ENCODE data around the gene DUSP23.

The DUSP23 gene

GRCh38 chr1:159827102-159827490, 46.3 kb downstream of the DUSP23 start:
- no peak for DNase-seq (ENCODE audit: low spot score)
- H3K27ac ChIP-seq: peak overlapping the region in 1 of 2 donors; percentile 45
- TF ChIP-seq, protein P1, sequence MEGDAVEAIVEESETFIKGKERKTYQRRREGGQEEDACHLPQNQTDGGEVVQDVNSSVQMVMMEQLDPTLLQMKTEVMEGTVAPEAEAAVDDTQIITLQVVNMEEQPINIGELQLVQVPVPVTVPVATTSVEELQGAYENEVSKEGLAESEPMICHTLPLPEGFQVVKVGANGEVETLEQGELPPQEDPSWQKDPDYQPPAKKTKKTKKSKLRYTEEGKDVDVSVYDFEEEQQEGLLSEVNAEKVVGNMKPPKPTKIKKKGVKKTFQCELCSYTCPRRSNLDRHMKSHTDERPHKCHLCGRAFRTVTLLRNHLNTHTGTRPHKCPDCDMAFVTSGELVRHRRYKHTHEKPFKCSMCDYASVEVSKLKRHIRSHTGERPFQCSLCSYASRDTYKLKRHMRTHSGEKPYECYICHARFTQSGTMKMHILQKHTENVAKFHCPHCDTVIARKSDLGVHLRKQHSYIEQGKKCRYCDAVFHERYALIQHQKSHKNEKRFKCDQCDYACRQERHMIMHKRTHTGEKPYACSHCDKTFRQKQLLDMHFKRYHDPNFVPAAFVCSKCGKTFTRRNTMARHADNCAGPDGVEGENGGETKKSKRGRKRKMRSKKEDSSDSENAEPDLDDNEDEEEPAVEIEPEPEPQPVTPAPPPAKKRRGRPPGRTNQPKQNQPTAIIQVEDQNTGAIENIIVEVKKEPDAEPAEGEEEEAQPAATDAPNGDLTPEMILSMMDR (IDR thresholded peaks at IDR 0.05): no peak
- peak overlapping the region; percentile 42 for H3K4me3 ChIP-seq

DNA sequence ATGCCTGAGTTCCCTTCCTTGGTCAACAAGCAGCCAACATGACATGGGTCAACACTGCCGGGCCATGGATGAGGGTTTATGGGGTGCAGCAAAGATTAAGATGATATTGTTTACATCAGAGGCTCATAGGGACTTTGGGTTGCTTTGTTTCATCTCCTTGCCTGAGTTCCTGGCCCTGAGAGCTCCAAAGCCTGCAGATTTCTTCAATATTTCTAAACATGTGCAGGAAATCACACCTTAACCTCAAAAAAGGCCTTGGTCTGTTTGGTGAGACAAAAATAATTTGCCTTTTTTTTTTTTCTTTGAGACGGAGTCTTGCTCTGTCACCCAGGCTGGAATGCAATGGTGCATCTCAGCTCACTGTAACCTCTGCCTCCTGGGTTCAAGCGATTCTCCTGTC, 46.8 kb downstream of the DUSP23 start:
- DNase-seq (ENCODE audit: low spot score): no peak
- TF ChIP-seq, protein P1 (IDR thresholded peaks at IDR 0.05): no peak
- H3K4me3 ChIP-seq: peak overlapping the region; percentile 42
- peak overlapping the region in 1 of 2 donors; percentile 45 for H3K27ac ChIP-seq

- no peak for DNase-seq (ENCODE audit: low spot score)
- TF ChIP-seq, protein P1 (IDR thresholded peaks at IDR 0.05): no peak
- Histone ChIP-seq H3K4me3 (peak overlapping the region; percentile 28), H3K27ac (peak overlapping the region in 1 of 2 donors; percentile 40)
Observed at GRCh38 chr1:159828176-159828575, 47.4 kb downstream of the DUSP23 start.

- peak overlapping the region in 1 of 2 donors; percentile 40 for H3K27ac ChIP-seq
- no peak for DNase-seq (ENCODE audit: low spot score)
- TF ChIP-seq, protein P1 (IDR thresholded peaks at IDR 0.05): no peak
- peak overlapping the region; percentile 28 for H3K4me3 ChIP-seq
Observed at GRCh38 chr1:159828581-159829272, 48.0 kb downstream of the DUSP23 start.

- Histone ChIP-seq H3K4me3 (no peak overlapping the region), H3K27ac (no peak overlapping the region)
- no peak for DNase-seq (ENCODE audit: low spot score)
- TF ChIP-seq, protein P1 (IDR thresholded peaks at IDR 0.05): no peak
Observed at GRCh38 chr1:159829273-159829634, 48.5 kb downstream of the DUSP23 start.

DNA sequence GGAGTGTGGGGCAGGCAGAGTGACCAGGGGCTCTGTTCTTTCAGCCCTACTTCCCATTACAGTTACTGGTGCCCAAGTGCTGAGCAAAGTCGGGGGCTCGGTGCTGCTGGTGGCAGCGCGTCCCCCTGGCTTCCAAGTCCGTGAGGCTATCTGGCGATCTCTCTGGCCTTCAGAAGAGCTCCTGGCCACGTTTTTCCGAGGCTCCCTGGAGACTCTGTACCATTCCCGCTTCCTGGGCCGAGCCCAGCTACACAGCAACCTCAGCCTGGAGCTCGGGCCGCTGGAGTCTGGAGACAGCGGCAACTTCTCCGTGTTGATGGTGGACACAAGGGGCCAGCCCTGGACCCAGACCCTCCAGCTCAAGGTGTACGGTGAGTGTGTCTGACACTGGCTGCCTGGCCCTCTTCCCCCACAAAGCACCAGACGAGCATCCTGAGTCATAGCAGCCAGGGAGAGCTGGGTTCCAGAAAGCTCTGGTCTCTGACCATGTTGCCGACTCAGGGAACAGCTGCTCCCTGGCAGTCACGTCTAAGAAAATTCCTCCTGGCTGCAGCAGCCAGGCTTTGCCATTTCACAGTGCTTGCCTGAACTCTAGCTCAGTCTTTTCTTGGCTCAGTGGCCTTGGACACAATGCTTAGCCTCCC, 49.2 kb downstream of the DUSP23 start:
- no peak overlapping the region for H3K4me3 ChIP-seq
- H3K27ac ChIP-seq: no peak overlapping the region
- TF ChIP-seq, protein P1 (IDR thresholded peaks at IDR 0.05): no peak
- DNase-seq (ENCODE audit: low spot score): no peak

GRCh38 chr1:159830722-159831121, 50.0 kb downstream of the DUSP23 start:
- DNase-seq (ENCODE audit: low spot score): no peak
- TF ChIP-seq, protein P1 (IDR thresholded peaks at IDR 0.05): no peak
- Histone ChIP-seq H3K4me3 (no peak overlapping the region), H3K27ac (no peak overlapping the region)

Measured in coronary artery (tissue), 2 donors.